Umbilical cord (tissue), 2 donors: ENCODE data around the gene PEPD. TPM values are rescaled to one million over a fixed set of nuclear protein-coding genes. Genes with fewer than 3 reads are reported as not detected.

ENCODE experiments used
- DNase-seq: peaks from one replicate; pipeline ENCODE4 v3.0.0-alpha.2; 2015; ENCODE audit warnings: low spot score
- total RNA-seq: library from RNA; depleted of rRNA; stranded (reverse); fragments of >200 nt; gene quantifications from one replicate; pipeline ENCODE4 v1.2.3, GENCODE V29; 2014; ENCODE audit warnings: low replicate concordance; ENCODE audit not compliant: insufficient read depth

PEPD gene
- total RNA-seq, 1 donor from 2014 or later, result 32.3 TPM

DNA sequence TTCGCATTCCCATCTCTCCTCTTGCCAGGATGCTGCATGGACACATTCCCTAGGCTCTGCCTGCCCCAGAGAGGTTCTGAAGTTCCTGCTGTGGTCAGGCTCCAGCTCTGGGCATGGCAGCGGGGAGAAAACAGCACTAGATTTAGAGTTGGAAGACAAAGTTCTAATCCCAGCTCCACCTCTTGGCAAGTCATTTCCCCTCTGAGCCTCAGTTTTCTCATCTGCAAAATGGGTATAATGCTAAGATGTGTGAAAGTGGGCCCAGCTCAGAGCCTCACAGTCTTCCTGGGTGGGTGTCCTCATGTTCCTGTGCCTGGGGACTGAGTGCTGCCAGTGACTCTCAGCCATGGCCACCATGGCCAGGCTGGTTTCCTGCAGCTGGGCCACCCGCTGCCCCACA, 9.6 kb downstream of the PEPD start:
- DNase-seq, result no peak

DNA sequence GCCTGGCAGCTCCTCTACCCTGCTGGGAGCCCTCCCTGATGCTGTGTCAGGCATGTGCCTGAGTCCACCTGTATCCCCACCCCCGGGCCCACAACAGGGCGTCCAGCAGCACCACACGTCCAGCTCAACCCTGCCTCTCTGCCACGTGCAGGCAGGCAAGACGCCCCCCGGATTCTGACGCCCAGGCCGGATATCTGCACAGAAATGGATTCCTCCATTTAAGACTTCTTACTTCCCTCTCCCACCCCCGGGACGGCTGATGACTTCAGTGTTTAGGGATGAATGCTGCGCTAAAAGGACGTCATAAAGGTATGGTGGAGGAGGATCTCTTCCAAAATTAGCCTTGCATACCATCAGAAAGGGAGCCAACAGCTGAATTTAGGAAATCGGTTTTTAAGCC, 10.2 kb downstream of the PEPD start:
- DNase-seq, result no peak

DNA sequence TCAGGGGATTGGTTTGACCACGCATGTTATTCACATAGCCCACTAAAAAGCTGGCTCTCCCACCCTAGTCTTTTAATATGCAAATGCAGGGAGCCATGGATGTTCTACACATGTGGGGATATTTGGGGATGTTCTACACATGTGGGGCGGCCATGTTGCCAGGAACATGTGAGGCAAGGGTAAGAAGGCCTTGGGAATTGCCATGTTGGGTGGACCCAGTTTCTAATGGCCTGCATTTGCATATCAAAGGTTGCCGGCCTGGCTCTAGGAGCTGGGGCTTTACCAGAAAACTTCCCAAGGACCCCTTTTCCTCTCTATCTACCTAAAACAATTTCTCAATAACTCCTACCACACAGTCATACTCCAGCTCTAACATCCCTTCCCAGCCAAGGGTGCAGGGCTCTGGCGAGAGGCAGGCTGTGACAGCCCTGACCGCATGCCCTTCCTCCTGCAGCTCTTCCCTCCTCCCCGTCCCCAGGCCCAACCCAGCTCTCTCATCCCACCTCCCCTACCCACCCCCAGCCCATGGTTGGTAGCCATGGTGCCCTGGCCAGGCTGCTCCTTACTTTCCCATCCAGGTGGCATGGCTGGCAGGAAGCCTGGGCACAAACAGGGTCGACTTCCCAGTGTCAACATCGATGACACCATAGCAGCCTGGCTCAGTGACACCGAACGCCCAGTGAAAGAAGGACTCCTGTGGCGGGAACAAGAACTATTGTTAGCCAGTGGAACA, 11.0 kb downstream of the PEPD start:
- no peak for DNase-seq

DNA sequence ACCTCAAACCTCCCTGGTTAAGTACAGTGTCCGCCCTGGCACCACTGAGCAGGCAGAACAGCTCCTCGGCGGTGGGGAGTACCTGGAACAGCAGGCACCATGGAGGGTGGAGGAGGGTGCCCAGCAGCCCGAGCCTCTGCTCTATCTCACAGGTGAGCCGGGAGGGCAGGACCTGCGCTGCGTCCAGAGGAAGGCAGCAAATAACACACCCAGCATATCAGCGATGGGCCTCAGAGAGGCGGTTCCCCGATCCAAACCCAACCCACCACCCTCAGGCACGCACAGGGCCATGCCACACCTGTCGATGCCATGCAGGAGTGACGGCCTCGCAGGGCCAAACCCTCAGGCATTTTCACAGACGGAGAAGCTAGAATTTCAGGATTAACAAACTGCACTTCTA, 11.8 kb downstream of the PEPD start:
- DNase-seq, result peak; percentile 21

DNA sequence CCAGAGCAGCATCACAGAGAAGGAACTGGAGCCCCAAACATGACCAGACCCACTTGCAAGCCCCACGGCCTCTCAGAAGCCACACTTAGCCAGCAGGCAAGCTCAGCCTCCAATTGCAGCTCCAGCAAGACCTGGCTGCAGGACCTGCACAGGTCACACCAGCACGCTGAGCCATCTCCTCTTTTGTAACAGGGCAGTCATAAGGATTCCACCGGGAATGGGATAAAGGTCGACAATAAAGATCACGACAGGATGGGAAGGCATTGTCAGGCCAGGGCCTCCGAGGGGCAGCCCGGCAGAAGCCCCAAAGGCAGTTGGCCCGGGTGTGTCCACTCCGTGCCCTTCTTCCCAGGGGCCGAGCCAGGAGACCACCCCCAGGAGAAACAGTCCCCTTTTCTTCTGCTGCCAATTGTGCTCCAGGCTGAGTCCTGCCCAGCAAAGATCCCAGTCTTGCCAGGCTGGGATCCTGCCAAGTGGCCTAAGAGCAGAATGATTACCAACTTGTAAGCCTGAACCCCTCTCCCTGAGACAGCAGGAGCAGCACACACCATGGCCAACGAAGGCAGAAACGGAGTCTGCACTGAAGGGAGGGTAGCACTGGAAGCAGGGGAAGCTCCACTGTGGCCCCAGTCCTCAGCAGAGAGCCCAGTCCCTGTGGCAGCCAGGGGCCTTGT, 12.5 kb downstream of the PEPD start:
- DNase-seq, result no peak

DNA sequence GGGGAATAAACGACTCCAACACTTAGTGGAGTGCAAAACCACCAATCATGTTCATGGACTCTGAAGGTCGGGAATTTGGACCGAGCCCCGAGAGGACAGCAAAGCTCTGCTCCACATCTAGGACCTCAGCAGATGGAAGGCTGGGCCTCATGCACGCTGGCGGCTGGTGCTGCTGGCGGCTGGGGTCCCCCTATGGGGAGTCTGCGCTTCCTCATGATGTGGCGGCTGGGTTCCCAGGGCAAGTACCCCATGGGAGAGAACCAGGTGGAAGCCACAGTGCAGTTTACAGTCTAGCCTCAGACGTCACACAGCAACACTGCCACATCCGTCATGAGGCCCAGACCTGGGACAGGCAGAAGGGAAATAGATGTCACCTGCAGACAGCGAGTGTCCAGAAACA, 13.2 kb downstream of the PEPD start:
- DNase-seq, result no peak

DNA sequence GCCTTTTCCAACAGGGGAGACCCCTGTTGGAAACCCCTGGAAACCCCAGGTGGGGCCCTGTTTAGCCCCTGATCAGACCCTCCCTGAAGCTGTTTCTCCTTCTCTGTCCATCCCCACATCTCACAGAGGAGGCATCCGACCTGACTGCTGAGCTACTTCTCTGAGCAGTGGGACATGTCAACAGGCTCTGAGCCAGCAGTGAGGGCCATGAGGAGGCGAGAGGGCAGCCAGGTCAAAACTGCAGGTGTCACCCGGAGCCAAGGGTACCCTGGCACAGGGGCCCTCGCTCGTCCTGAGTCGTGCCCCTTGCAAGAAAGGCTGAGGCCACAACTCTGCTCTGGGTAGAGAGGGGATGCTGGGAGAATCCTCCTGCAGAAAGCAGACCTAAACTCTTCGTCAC, 13.6 kb downstream of the PEPD start:
- no peak for DNase-seq

DNA sequence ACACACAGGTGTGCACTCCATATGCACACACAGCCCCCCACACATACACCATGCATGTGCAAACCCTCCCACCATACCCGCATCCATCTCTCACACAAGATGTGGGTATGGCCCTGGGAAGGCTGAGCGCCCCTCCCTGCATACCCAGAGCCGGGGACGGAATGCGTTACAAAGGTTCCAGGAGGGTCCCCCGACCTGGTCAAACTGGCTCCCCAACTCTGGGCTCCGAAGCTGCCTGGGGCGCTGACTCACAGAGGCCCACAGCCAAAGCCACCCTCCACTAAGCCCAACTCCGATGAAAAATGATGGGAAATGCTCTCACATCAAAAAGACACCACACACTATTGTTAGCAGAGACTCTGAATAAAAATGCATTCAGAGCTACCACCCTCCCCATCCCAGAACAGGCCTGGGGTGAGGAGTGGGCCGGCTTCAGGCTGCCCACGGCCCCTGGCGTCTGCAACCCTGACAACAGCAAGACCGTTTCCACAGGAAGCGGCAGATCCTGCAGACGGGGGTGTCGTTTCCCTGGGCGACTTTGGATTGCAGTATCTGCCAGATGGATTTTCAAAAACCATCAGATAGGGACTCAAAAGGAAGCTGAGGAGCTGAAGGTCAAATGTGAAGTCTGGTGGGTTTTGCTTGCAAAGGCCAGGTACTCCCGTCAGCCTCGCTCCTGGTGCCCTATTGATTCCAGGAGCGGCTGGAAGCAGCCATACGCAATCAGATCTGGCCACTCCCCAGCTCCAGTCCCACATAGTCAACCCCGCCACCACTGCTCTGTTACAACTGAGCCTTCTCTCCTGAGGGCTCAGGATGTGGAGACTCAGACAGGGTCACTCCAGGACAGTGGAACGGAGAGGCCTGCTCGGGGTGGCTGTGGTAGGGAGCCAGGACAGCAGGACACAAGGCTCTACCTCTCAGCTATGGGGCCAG, 14.3 kb downstream of the PEPD start:
- no peak for DNase-seq

DNA sequence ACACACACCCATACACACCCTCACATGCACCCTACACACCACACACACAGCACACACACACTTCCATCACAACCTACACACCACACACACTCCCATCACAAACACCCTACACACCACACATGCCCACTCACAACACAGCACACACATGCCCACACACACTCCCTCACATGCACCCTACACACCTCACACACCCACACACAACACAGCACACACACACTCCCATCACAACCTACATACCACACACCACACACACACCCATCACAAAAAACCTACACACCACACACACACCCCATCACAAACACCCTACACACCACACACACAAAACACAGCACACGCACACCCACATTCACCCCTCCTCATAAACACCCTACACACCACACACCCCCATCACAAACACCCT, 15.1 kb downstream of the PEPD start:
- no peak for DNase-seq

DNA sequence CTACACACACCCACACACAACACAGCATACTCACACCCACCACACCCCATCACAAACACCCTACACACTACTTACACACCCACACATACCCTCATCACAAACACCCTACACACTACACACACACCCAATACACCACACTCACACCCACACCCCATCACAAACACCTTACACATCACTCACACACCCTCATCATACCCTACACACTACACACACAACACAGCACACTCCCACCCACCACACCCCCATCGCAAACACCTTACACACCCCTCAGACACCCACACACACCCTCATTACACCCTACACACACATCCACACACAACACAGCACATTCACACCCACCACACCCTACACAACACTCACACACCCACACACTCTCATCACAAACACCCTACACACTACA, 15.8 kb downstream of the PEPD start:
- DNase-seq, result no peak

DNA sequence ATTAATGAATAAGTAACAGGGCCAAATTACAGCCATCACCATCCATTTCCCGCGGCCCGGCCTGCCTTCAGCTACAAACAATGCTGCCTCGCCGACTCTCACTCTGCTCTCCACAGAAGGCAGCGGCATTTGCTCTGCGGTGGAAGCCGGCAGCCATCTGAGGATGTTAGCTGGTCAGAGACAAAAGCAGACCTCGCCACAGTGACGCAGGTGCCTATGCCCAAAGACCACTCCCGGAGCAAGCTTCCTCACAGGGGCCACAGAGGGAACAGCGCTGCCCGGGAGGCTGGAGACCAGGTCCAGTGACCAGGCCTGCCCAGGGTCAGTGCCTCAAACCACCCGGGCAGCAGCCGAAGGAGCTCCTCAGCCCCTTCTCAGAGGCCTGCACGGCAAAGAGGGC, 16.4 kb downstream of the PEPD start:
- no peak for DNase-seq

DNA sequence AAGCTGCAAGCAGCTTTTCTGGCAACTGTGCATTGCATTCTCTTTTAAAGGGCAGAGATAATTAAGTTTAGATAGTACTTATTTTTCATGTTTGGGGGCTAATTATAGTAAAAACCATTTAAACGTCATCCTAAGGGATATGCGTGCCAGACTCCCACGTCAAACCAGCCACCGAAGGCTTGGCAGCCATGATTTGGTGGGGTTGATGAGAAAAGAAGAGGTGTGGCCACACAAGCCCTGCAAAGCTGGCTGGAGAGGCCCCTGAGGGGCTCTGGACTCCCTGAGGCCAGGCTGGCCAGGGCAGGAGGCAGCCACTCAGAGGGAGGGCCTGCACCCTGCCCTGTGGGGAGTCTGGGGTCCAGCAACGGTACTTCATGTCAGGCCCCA, 17.5 kb downstream of the PEPD start:
- no peak for DNase-seq

DNA sequence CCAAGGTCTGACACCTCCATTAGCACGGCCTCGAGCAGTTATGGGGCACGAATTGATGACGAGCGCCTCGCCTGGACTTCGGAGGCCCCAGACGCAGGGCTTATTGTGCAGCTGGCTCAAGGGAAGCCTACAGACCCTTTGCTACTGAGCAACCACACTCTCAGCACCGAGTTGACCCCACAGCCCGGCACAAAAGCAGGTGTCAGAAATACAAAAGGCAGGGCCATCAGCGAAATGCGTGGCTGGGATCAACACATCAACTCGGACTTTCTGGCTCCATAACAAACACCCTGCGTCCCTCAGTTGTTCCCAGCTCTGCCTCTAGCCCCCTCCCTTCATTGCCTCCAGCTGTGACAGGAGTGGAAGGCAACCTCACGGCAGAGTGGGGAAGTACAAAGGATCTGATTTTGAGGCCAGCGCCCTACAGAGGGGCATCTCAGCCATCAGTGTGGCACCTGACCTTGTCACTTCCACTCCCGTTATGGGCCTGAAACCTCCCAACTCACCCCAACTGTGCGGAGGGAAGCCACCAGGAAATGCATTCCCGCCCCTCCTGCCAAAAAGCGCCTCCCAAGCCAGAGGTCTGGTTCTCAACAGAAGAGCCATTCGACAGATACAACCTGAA, 18.0 kb downstream of the PEPD start:
- no peak for DNase-seq

DNA sequence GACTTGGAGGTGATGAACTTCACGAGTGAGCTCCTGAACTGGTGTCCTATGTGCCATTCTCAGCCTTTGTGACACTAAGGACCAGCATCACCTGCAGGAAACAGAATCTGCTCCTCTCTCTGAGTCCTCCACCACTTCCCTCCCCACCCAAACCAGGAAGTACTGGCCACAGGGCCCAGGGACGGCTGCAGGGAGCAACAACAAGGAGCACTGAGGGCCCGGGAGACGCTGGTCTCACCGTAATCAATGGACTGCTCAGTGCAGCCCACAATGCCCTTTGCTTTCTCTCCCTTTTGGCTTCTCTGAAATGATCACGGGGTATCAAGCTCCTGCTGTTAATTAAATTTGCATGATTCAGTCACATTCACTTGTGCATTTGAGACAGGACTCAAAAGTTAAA, 18.6 kb downstream of the PEPD start:
- DNase-seq, result no peak

DNA sequence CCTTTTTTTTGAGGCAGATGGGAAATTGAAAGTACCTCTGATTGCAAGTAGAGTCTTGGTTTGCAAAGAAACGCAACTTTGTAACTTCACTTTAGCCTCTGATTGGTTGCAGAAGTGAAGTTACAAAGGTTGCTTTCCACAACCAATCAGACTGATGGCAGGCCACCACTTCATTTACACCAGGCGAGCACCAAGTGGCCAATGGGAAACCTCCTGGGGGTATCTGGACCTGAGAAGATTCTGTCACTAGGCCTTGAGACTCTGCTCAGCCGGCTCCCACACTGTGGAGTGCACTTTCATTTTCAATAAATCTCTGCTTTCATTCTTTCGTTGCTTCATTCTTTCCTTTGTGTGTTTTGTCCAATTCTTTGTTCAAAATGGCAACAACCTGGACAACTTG, 19.1 kb downstream of the PEPD start:
- no peak for DNase-seq

DNA sequence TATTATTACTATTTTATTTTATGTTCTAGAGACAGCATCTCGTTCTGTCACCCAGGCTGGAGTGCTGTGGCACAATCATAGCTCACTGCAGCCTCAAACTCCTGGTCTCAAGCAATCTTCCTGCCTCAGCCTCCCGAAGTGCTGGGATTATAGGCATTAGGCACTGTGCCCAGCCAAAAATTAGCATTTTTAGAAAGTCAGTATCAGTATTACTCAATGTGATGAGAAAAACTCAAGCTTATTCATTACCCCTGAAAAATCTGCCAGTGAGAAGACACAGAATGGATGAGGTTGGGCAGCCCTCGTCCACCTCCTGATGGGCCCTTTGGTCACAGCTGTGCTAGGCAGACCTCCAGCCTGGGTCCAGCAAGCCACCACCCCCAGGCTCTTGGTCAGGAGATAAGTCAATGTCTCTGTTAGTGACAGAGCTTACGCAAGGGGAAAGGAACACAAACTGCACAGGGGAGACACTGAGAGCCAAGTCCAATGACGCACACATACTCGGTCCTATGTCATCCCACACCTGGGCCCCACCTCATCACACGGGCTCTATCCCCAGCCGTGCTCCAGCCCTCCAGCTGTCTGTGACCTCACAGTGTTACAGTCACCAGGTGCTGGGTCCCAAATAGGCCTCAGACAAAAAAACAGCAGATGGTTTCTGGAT, 19.8 kb downstream of the PEPD start:
- no peak for DNase-seq

DNA sequence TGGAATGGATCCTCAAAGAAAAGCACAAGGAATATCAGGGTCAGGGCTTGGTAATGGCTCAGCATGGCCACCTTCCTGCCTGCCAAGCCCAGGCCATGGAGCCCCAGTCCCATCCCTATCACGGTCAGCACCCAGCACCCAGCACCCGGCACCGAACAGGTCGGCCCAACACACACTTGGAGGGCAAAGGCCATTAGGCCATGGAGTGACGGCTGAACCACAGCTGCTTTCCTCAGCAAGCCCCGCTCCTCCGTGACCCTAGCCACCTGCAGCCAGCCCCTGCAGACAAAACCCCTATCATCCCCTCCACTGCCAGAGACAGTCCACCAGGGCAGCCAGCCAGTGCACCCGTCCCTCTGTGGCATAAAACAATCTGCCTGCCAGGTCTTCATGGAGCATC, 20.6 kb downstream of the PEPD start:
- DNase-seq, result no peak

DNA sequence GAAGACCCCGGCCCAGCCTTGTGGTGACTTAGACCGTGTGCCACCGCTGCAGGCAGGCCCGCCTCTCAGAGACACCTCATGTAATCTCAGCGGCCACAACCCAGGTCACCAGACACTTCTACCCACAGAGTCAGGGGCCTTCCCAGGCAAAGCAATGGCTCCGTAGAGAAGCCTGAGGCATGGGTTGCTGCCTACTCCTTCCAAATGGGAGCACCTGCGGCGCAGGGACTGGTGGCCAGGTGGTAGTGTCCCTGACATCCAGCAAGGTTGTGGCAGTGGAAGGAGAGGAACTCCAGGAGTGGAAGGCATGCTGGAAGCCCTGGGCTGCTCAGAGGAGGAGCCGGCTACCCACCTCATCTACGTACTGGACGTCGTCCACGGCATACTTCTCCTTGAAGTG, 21.0 kb downstream of the PEPD start:
- DNase-seq, result no peak

DNA sequence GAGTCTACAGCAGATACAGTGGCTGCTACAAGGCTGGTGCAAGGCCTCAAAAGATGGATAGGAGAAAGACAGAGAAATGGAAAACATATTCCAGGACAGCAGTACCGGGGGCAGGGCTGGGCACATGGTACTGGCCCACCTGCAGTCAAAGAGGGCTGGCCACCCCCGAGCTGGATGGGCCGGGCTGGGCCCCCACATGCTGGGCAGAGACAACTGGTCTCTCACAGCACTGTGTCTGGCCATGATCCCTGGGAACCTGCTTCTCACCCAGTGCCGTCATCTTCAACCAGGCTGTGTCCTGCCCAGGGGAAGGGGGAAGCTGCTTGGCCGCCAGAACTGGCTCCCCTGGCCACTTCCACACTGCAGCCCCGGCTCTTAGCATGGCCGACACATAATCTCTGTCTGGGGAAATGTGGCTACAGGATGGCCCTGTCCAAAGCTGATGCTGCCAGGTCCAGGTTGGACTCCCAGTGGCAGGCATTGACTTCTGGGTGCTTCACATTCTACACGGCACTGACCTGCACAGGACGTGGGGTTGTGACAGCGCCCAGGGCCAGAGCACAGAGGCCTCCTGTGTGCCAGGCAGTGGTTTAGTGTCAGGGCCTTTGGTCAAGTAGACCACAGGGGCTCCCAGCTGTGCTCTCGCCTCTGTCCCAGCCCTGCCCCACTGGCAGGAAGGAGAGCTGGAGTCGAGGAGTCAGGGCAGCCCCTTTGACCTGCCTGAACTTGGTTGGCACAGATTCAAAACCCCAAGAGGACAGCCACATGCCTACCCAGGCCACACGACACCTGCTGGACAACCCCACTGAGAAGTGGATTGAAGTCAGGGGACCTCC, 21.7 kb downstream of the PEPD start:
- no peak for DNase-seq

DNA sequence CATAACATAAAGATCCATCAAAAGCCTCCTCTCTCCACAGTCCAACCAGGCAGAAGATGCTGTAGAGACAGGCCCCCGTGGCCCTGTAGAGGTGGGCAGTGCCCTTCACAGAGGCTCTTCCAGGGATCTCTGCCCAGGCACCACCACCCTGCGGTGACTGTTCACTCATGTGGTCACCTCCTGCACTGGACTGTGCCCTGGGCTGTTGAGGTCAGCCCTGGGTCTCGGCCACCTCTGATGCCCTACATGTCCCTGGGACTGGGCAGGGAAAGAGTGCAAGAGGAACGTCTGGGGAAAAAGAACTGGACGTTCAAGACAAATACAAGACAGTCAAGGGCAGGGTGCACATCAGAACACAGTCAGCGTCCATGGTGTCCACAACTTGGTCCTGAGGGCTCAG, 22.3 kb downstream of the PEPD start:
- DNase-seq, result no peak
